NCI-H69 (cell line): ENCODE measurements around the gene ATP2B1.

ENCODE experiments used
- DNase-seq: peaks from one replicate; lab custom pipeline; 2025; lab: John Stamatoyannopoulos, UW

Gene ATP2B1

DNA sequence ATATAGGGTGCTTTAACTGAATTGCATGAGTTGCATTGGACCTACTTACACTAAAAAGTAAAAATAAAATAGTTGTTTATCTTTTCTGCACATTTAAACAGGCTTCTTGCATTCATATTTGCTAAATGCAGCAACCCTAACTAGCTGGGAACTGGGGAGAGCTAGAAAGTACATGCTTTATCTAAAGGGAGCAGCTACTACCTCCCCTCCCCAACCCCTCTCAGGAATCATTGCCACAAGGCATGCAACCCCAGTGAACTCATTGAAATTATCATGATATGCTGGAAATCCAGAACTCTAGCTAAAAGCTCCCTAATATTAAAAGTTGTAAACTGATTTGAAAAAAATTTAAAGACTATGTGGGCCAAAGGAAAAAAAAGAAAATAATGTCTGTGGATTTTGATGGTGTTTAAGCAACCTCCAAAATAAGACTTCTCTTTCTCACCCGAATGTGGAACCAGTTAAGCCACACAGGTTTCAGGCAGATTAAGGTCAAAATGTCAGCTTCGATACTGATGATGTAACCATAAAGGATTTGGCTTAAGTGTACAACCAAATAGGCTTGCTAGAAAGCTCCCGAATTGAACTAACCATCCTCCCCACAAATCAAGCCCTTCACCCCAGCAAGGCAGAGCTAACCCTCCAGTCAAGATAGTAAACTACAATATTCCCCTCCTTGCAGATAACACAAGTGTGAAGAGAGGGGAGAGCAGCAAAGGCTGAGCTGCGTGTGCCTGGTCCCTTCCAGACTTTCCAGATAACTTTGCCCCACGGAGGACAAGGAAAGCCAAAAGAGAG lies 169.0 kb downstream of the ATP2B1 start:
- no peak for DNase-seq

DNA sequence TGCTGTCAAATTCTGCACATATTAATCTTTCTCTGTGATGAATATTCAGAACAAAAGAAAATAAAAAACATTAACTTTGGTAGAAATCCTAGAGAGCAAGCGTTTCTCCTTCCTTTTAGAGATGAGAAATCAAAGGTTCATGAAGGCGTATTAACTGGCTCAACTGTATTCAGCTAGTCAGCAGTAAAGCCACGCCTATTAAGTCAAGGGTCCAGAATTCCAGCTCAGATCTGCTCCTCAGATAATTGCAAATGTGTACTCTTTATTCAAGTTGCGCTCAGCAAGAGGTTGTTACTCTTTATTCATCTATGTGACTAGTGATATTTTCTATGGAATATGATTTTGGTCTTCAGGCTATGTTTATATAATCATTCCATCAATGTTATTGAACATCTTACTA lies 169.7 kb downstream of the ATP2B1 start:
- DNase-seq = no peak
